ENCODE results near the gene APOO.

The APOO gene

DNA sequence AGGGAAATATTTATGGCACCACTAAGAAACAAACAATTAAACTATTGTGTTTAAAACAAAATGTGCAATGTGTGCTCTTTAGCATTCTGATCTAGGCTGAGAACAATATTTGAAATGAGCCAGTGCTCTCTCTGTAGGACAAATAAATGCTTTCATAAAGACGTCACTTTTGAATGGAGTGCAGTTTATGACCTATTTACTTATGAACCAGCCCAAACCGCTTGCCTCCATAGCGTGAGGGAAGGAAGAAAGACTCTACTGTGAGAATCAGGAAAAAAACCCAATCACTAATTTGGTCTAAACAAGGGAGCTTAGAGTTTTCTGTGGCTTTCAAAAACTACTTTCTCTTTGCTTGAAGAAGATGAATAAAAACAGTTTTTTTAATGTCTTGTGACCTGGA lies 85.3 kb downstream of the APOO start:
- Histone ChIP-seq H3K4me1 (ENCODE audit: control insufficient read depth, insufficient read depth, low read length) (peaks cover 3% of the 10 kb centered on the region), H3K9ac (ENCODE audit: low read length) (no peak overlapping the region), H3K27me3 (ENCODE audit: control insufficient read depth, insufficient read depth, low read length) (no peaks in the 10 kb centered on the region), H3K27ac (ENCODE audit: low read depth, low read length) (peak overlapping the region; percentile 43), H3K36me3 (ENCODE audit: control insufficient read depth, insufficient read depth, low read length) (no peaks in the 10 kb centered on the region), H3K4me3 (ENCODE audit: low read length) (no peak overlapping the region)

DNA sequence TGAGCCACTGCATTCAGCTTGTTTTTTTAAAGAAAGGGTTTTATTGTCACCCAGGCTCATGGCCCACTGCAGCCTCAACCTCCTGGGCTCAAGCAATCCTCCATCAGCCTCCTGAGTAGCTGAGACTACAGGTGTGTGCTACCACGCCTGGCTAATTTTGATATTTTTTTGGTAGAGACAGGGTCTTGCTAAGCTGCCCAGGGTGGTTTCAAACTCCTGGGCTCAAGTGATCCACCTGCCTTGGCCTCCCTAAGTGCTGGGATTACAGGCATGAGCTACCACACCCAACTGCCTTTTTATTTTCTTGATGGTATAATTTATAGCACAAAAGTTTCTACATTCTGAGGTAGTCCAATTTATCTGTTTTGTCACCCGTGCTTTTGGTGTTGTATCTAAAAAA lies 85.9 kb downstream of the APOO start:
- Histone ChIP-seq H3K4me3 (ENCODE audit: low read length) (no peak overlapping the region), H3K27ac (ENCODE audit: low read depth, low read length) (no peak overlapping the region), H3K9ac (ENCODE audit: low read length) (no peak overlapping the region)

DNA sequence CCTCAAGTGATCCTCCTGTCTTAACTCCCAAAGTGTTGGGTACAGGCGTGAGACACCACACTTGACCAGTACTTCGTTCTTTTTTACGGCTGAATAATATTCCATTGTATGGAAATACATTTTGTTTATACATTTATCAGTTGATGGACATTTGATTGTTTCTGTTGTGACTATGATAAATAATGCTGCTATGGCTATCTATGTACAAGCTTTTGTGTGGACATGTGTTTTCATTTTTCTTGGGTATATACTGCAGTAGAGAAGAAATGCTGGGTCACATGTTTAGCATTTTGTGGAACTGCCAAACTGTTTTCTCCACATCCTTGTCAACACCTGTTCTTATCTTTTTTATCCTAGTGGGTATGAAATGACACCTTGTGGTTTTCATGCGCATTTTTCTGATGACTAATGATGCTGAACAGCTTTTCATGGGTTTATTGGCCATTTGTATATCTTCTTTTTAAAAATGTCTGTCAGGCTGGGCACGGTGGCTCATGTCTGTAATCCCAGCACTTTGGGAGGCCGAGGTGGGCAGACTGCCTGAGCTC lies 87.4 kb downstream of the APOO start:
- Histone ChIP-seq H3K9ac (ENCODE audit: low read length) (no peak overlapping the region), H3K4me3 (ENCODE audit: low read length) (no peak overlapping the region), H3K27me3 (ENCODE audit: control insufficient read depth, insufficient read depth, low read length) (no peaks in the 10 kb centered on the region), H3K27ac (ENCODE audit: low read depth, low read length) (no peak overlapping the region), H3K4me1 (ENCODE audit: control insufficient read depth, insufficient read depth, low read length) (peaks cover 3% of the 10 kb centered on the region), H3K36me3 (ENCODE audit: control insufficient read depth, insufficient read depth, low read length) (no peaks in the 10 kb centered on the region)

More for the DNA sequence above, 85.9 kb downstream of the APOO start:
- H3K27me3 ChIP-seq (ENCODE audit: control insufficient read depth, insufficient read depth, low read length) = no peaks in the 10 kb centered on the region
- peaks cover 3% of the 10 kb centered on the region for H3K4me1 ChIP-seq (ENCODE audit: control insufficient read depth, insufficient read depth, low read length)
- no peaks in the 10 kb centered on the region for H3K36me3 ChIP-seq (ENCODE audit: control insufficient read depth, insufficient read depth, low read length)

DNA sequence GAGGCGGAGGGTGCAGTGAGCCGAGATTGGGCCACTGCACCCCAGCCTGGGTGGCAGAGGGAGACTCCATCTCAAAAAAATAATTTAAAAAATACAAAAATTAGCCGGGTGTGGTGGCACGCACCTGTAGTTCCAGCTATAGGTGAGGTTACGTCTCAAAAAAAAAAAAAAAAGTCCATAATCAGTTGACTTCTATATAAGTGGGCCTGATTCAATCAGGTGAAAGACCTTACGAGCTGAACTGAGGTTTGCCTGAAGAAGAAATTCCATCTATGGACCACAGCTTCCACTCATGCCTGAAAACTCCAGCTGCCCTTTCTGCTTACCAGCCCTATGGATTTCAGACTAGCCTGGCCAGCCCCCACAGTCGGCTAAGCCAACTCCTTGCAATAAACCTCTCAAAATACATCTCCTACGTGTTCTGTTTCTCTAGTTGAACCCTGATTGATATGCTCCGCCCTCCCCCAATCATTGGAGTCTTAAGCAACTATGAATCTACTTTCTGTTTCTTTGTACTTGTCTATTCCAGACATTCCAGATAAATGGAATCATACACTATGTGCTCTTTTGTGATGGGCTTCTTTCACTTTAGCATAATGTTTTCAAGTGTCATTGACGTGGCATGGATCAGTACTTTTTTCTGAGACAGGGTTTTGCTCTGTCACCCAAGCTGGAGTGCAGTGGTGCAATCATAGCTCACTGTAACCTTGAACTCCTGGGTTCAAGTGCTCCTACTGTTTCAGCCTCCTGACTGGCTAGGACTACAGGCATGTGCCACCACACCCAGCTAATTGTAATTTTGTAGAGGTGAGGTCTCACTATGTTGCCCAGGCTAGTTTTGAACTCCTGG lies 88.1 kb downstream of the APOO start:
- H3K36me3 ChIP-seq (ENCODE audit: control insufficient read depth, insufficient read depth, low read length) = no peaks in the 10 kb centered on the region
- H3K27me3 ChIP-seq (ENCODE audit: control insufficient read depth, insufficient read depth, low read length) = no peaks in the 10 kb centered on the region
- peaks cover 3% of the 10 kb centered on the region for H3K4me1 ChIP-seq (ENCODE audit: control insufficient read depth, insufficient read depth, low read length)
- H3K27ac ChIP-seq (ENCODE audit: low read depth, low read length) = no peak overlapping the region
- no peak overlapping the region for H3K9ac ChIP-seq (ENCODE audit: low read length)
- H3K4me3 ChIP-seq (ENCODE audit: low read length) = no peak overlapping the region

DNA sequence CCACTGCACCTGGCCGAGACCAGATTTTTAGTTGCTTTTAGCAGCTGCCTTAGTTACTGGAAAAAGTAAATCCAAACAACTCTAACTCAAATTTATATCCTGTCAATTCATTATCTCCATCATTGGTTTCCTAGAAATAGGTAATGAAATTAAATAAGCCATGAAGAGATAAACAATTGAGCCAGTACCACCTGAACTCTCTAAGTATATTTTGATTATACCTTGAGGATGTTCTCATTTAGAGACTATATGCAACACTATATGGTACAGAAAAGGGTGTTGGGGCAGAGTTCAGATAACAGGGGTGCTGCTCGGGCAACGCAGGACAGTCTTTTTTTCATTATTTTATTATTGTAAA lies 89.8 kb downstream of the APOO start:
- H3K27ac ChIP-seq (ENCODE audit: low read depth, low read length) = no peak overlapping the region
- H3K27me3 ChIP-seq (ENCODE audit: control insufficient read depth, insufficient read depth, low read length) = no peaks in the 10 kb centered on the region
- peaks cover 3% of the 10 kb centered on the region for H3K4me1 ChIP-seq (ENCODE audit: control insufficient read depth, insufficient read depth, low read length)
- H3K36me3 ChIP-seq (ENCODE audit: control insufficient read depth, insufficient read depth, low read length) = no peaks in the 10 kb centered on the region
- H3K4me3 ChIP-seq (ENCODE audit: low read length) = no peak overlapping the region
- H3K9ac ChIP-seq (ENCODE audit: low read length) = no peak overlapping the region

DNA sequence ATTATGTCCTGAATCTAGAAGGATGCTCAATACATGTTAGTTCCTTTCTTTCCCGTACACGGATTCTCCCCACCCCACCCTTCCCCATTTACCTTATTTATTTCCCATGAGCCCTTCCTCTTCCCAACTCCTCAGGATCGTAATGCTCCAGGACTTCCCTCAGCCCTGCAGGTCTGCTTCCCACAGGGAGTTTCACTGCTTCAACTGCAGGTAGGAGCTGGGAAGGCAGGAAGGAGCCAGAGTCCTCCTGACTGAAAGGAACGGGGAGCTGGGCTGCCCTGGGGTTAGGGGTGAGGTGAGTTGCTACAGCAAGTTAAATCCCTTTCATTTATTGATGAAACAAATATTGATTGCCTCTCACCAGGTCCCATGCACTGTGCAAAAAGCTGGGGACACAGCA lies 91.6 kb downstream of the APOO start:
- Histone ChIP-seq H3K4me1 (ENCODE audit: control insufficient read depth, insufficient read depth, low read length) (no peaks in the 10 kb centered on the region), H3K9ac (ENCODE audit: low read length) (no peak overlapping the region), H3K36me3 (ENCODE audit: control insufficient read depth, insufficient read depth, low read length) (no peaks in the 10 kb centered on the region), H3K4me3 (ENCODE audit: low read length) (no peak overlapping the region), H3K27ac (ENCODE audit: low read depth, low read length) (no peak overlapping the region), H3K27me3 (ENCODE audit: control insufficient read depth, insufficient read depth, low read length) (no peaks in the 10 kb centered on the region)

DNA sequence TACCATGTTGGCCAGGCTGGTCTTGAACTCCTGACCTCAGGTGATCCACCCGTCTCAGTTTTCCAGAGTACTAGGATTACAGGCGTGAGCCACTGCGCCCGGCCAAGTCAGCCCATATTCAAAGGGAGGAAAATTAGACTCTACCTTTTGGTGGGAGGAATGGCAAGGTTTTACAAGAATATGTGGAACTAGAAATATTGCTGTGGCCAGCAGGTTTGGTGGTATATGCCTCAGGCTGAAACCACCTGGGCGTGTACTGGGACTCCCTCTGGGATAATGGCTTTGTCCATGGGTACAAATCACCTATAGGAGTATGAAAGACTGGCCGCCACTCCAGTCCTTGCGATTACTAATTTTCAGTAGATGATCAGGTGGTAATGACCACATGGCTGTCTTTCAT lies 92.4 kb downstream of the APOO start:
- Histone ChIP-seq H3K36me3 (ENCODE audit: control insufficient read depth, insufficient read depth, low read length) (no peaks in the 10 kb centered on the region), H3K4me1 (ENCODE audit: control insufficient read depth, insufficient read depth, low read length) (no peaks in the 10 kb centered on the region), H3K27ac (ENCODE audit: low read depth, low read length) (no peak overlapping the region), H3K9ac (ENCODE audit: low read length) (no peak overlapping the region), H3K4me3 (ENCODE audit: low read length) (no peak overlapping the region), H3K27me3 (ENCODE audit: control insufficient read depth, insufficient read depth, low read length) (no peaks in the 10 kb centered on the region)

DNA sequence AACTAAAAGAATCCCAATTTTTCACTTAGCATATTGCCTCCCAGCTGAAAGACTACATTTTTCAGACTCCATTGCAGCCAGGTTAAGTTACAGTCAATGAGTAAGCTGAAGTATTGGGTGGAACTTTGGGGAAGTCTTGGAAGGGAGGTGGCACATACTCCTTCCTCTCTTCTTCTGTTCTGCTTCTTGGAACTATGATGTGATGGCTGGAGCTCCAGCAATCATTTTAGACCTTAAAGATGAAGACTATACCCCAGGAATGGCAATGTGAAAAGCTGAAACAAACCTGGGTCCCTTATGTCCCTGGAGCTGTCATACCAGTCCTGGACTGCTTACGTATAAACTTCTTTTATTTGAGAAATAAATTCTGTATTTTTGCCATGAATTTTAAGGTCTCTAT lies 93.9 kb downstream of the APOO start:
- H3K9ac ChIP-seq (ENCODE audit: low read length) = no peak overlapping the region
- H3K4me3 ChIP-seq (ENCODE audit: low read length) = no peak overlapping the region
- H3K4me1 ChIP-seq (ENCODE audit: control insufficient read depth, insufficient read depth, low read length) = no peaks in the 10 kb centered on the region
- no peaks in the 10 kb centered on the region for H3K27me3 ChIP-seq (ENCODE audit: control insufficient read depth, insufficient read depth, low read length)
- no peak overlapping the region for H3K27ac ChIP-seq (ENCODE audit: low read depth, low read length)
- no peaks in the 10 kb centered on the region for H3K36me3 ChIP-seq (ENCODE audit: control insufficient read depth, insufficient read depth, low read length)

DNA sequence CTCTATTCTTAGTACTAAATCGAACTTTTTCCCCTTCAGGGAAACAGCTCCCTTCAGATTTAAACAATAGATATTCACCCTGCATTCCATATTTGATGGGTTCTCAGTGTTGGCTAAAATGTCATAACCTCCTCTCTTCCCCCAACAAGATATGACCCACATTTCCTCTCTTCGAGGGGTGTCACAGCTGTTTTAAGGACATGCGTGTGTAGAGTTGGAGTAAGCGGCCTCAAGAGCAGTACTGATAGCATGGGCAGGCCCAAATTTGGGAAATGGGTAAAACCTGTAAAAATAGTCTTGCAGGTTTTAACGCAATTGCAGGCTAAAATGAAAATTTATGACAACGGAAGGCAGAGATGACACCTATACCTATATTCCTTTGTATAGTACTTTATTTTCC lies 96.1 kb downstream of the APOO start:
- H3K27ac ChIP-seq (ENCODE audit: low read depth, low read length) = peak overlapping the region; percentile 12
- H3K27me3 ChIP-seq (ENCODE audit: control insufficient read depth, insufficient read depth, low read length) = no peaks in the 10 kb centered on the region
- no peak overlapping the region for H3K4me3 ChIP-seq (ENCODE audit: low read length)
- H3K9ac ChIP-seq (ENCODE audit: low read length) = no peak overlapping the region
- H3K4me1 ChIP-seq (ENCODE audit: control insufficient read depth, insufficient read depth, low read length) = no peaks in the 10 kb centered on the region
- H3K36me3 ChIP-seq (ENCODE audit: control insufficient read depth, insufficient read depth, low read length) = no peaks in the 10 kb centered on the region

DNA sequence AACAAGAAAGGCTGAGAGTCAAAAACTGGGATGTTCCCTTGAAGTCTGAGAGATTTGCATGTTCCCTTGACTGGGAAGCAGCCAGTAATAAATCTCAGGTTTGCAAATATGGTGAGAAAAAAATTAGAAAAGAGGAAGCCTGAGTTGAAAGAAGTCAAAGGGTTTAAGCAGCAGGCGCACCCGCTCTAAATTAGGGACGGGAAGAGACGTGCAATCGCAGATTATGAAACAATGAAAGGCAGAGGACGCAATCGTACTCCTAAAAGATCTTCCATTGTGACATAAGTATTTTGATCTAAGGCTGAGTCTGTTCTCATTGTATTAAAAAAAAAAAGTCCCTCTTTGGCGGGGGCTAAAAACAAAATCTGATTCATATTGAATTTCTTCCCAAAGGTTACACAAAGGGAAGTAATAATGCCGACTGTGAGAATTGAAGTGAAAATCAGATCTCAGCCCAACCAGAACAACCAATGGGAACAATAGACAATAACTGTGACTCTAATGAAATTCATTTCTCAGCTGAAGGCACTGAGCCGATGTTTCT lies 96.6 kb downstream of the APOO start:
- Histone ChIP-seq H3K27ac (ENCODE audit: low read depth, low read length) (peak overlapping the region; percentile 12), H3K4me3 (ENCODE audit: low read length) (no peak overlapping the region), H3K36me3 (ENCODE audit: control insufficient read depth, insufficient read depth, low read length) (no peaks in the 10 kb centered on the region), H3K9ac (ENCODE audit: low read length) (no peak overlapping the region), H3K27me3 (ENCODE audit: control insufficient read depth, insufficient read depth, low read length) (no peaks in the 10 kb centered on the region), H3K4me1 (ENCODE audit: control insufficient read depth, insufficient read depth, low read length) (no peaks in the 10 kb centered on the region)

DNA sequence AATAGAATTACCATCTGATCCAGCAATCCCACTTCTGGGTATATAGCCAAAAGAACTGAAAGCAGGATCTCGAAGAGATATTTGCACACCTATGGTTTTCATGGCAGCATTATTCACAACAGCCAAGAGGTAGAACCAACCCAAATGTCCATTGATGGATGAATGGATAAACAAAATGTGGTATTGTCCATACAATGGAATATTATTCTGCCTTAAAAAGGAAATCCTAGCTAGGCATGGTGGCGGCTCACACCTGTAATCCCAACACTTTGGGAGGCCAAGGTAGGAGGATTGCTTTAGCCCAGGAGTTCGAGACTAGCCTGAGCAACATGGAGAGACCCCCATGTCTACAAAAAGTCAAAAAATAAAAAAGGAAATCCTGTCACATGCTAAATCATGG lies 97.5 kb downstream of the APOO start:
- no peak overlapping the region for H3K9ac ChIP-seq (ENCODE audit: low read length)
- H3K27me3 ChIP-seq (ENCODE audit: control insufficient read depth, insufficient read depth, low read length) = no peaks in the 10 kb centered on the region
- H3K36me3 ChIP-seq (ENCODE audit: control insufficient read depth, insufficient read depth, low read length) = no peaks in the 10 kb centered on the region
- H3K27ac ChIP-seq (ENCODE audit: low read depth, low read length) = no peak overlapping the region
- no peak overlapping the region for H3K4me3 ChIP-seq (ENCODE audit: low read length)
- no peaks in the 10 kb centered on the region for H3K4me1 ChIP-seq (ENCODE audit: control insufficient read depth, insufficient read depth, low read length)

DNA sequence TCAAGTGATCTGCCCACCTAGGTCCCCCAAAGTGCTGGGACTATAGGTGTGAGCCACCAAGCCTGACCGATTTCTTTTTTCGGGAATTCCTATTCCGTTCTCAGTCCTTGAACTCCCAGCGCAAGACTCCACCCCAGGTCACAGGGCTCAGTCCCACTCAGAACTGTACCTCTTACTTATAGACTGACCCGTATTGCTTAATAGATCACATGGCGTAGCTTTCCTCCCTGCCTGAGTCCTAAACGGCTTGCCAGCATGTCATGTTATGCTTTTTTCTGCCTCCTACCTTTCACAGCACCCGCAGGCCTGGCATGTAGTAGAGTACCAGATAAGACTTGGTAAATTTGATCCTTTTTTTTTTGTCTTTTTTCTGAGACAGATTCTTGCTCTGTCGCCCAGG lies 102.3 kb downstream of the APOO start:
- Histone ChIP-seq H3K27ac (ENCODE audit: low read depth, low read length) (no peak overlapping the region), H3K27me3 (ENCODE audit: control insufficient read depth, insufficient read depth, low read length) (no peaks in the 10 kb centered on the region), H3K36me3 (ENCODE audit: control insufficient read depth, insufficient read depth, low read length) (no peaks in the 10 kb centered on the region), H3K9ac (ENCODE audit: low read length) (no peak overlapping the region), H3K4me3 (ENCODE audit: low read length) (no peak overlapping the region), H3K4me1 (ENCODE audit: control insufficient read depth, insufficient read depth, low read length) (no peaks in the 10 kb centered on the region)

DNA sequence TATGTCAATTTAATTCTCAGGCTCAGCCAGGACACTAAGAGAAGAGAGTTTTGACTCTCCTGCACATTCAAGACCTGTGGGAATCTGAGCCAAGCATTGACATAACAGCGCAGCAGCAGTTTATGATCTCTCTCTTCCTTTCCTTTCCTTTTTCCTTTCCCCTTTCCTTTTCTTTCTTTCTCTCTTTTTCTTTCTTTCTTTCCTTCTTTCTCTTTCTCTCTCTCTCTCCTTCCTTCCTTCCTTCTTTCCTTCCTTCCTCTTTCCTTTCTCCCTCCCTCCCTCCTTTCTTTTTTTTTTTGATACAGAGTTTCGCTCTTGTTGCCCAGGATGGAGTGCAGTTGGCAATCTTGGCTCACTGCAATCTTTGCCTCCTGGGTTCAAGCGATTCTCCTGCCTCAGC lies 103.2 kb downstream of the APOO start:
- Histone ChIP-seq H3K4me1 (ENCODE audit: control insufficient read depth, insufficient read depth, low read length) (no peaks in the 10 kb centered on the region), H3K4me3 (ENCODE audit: low read length) (no peak overlapping the region), H3K27me3 (ENCODE audit: control insufficient read depth, insufficient read depth, low read length) (no peaks in the 10 kb centered on the region), H3K9ac (ENCODE audit: low read length) (no peak overlapping the region), H3K27ac (ENCODE audit: low read depth, low read length) (no peak overlapping the region), H3K36me3 (ENCODE audit: control insufficient read depth, insufficient read depth, low read length) (no peaks in the 10 kb centered on the region)
